ENCODE data around the gene TFIP11.

The TFIP11 gene

DNA sequence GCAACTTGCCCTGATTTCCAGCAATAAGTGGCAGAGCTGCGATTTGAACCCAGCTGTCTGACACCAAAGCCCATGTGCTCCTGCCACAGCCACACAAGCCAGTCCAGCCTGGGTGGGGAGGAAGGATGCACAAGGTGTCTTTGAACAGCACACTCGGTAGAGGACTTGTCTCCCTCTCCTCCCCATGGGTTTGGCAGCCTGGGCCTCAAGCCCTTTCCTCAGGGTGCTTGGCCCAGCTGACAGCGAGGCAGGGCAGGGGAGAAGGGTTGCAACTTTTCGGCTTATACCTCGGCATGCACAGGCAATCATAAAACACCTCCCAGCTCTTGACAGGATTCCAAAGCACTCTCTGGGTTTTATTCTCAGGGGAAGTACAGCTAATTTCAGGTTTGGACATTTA is 63.9 kb downstream of the TFIP11 start:
- no peak for DNase-seq (ENCODE audit: low read depth)

- no peak for DNase-seq (ENCODE audit: low read depth)
These were observed 64.5 kb downstream of the TFIP11 start for GRCh38 chr22:26447584-26448329.

DNA sequence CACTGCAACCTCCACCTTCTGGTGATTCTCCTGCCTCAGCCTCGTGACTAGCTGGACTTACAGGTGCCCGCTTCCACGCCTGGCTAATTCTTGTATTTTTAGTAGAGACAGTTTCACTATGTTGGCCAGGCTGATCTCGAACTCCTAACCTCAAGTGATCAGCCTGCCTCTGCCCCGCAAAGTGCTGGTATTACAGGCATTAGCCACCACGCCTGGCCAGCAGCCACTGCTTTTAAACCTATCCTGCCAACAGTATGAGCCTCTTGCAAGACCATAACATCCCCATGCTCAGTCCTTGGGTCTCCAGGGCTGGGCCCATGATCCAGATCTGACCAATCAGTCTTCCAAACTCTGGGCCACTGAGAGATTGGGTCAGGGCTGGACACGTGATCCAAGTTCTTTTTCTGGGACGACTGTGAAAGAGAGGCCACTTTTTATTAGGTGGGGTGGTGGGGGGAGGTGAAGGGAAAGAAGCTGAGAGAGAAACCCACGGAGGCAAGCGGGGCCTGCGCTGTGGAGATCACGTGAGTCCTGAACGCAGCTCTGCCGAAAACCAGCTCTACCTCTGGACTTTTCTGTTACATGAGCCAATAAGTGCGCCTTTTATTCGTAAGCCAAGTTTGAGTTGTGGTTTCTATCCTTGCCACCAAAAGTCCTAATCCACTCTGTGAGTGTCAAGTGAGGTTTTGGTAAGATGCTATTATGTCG is 65.3 kb downstream of the TFIP11 start:
- DNase-seq (ENCODE audit: low read depth) = no peak

GRCh38 chr22:26445577-26446275 is 66.5 kb downstream of the TFIP11 start:
- no peak for DNase-seq (ENCODE audit: low read depth)

- DNase-seq (ENCODE audit: low read depth) = no peak
These were observed 67.5 kb downstream of the TFIP11 start for GRCh38 chr22:26444777-26445176.

DNA sequence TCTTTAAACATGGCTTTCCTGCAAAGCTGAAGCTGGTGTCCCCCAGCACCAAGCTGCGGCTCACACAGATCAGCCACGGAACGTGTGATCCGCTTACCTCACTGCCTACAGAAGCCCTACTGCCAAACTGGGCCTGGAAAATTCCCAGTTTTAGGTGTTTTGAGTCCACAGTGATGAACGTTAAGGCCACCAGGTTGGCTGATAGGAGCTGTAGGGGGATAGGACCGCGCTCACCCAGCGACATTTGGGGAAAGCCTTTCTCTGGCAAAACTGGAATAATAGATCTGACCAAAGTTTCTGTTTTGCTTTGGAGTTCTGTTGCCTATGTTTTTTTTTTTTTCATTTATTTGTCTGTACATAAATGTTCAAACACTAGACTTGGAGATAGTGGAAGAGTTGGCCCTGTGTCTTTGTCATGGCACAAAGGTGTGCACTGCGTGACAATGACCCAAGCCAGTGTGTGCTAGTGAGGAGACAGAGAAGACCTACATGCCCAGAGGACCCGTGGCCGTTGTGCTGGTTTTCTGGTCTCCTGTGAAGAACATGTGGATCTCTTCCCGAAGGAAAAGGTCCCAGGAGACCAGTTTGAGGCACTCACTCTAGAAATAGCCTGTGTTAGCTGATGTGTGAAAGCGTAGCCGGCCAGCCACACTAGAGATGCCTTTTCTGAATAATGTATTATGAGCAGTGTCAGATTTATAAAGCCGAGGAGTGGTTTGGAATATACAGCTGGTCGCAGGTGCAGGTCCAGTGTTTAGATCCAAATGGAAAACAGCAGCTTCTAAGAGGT is 68.2 kb downstream of the TFIP11 start:
- no peak for DNase-seq (ENCODE audit: low read depth)

DNA sequence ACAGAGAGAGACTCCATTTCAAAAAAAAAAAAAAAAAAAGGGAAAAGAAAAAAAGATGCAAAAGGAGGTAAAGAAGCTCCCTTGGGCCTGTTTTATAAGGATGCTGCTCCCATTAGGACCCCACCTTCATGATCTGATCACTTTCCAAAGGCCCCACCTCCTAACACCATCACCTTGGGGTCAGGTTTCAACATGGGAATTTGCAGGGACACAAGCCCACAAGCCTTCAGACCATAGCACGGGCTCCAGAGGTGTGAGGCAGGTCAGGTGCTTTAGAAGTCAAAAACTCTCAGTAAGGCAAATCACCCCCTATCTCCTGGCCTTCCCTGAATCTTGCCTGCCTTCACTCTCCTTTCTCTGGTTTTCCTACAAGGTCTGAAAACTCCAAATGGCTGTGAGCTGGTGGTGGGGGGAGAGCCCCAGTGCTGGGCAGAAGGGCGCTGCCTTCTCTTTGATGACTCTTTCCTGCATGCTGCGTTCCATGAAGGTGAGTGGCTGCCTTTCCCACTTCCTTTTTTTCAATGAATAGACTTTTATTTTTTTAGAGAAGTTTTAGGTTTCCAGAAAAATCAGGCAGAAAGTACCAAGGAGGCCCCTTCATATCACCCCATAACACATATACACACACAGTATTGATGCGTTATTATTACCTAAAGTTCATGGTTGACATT is 70.1 kb downstream of the TFIP11 start:
- DNase-seq (ENCODE audit: low read depth) = no peak
